T-helper 2 cell treated with Interferon-gamma antibody and Interleukin-4, amounts not matched to agents 5 μg/mL and 100 μg/mL, for 36 hours (primary cell): Measurements from ENCODE around the gene RCC1.
"Not testable (repeated sequence)": the region's sequence is repeated elsewhere in the genome, so short reads cannot be mapped to it uniquely, and the experiment has no call there.

Experiments
- DNase-seq: peaks from one replicate; pipeline ENCODE4 v3.0.0; 2021; ENCODE audit warnings: low spot score
- H3K27ac Mint-ChIP-seq: one replicate; pipeline ENCODE4 v1.8.0; 2021; ENCODE audit warnings: mild to moderate bottlenecking, mixed read lengths
- H3K27me3 Mint-ChIP-seq: one replicate; pipeline ENCODE4 v1.8.0; 2021; ENCODE audit warnings: low read depth, mixed read lengths
- H3K36me3 Mint-ChIP-seq: one replicate; pipeline ENCODE4 v1.8.0; 2021; ENCODE audit warnings: low read depth, mixed read lengths
- H3K4me1 Mint-ChIP-seq: one replicate; pipeline ENCODE4 v1.8.0; 2021; ENCODE audit warnings: low read depth, mixed read lengths
- H3K4me3 Mint-ChIP-seq: one replicate; pipeline ENCODE4 v1.8.0; 2022; ENCODE audit warnings: mild to moderate bottlenecking, moderate library complexity, mixed read lengths
- H3K9me3 Mint-ChIP-seq: one replicate; pipeline ENCODE4 v1.8.0; 2021; ENCODE audit warnings: mixed read lengths

RCC1 gene

GRCh38 chr1:28505406-28506187, at the start of gene RCC1:
TSS of gene RCC1 (plus strand) at chr1:28506043. CDS start at chr1:28529867, 23,824 bp downstream.
- peaks cover 3% of the 10 kb centered on the region for H3K27me3 Mint-ChIP-seq

GRCh38 chr1:28456078-28456477, 49.8 kb upstream of the RCC1 start:
- no peaks in the 10 kb centered on the region for H3K27me3 Mint-ChIP-seq
- peaks cover 32% of the 10 kb centered on the region for H3K4me1 Mint-ChIP-seq
- H3K9me3 Mint-ChIP-seq, result no peaks in the 10 kb centered on the region
- H3K4me3 Mint-ChIP-seq, result peak overlapping the region; percentile 65
- DNase-seq, result peak; percentile 42
- H3K36me3 Mint-ChIP-seq, result peaks cover 24% of the 10 kb centered on the region
- H3K27ac Mint-ChIP-seq, result peak overlapping the region; percentile 77

More at GRCh38 chr1:28505406-28506187, at the start of gene RCC1:
- Mint-ChIP-seq H3K9me3 (no peaks in the 10 kb centered on the region), H3K36me3 (peaks cover 50% of the 10 kb centered on the region), H3K4me3 (peak within 1 kb of the TSS; percentile 98), H3K27ac (peak within 1 kb of the TSS; percentile 95), H3K4me1 (peaks cover 37% of the 10 kb centered on the region)
- peak; percentile 98 for DNase-seq

- no peak for DNase-seq
- peaks cover 27% of the 10 kb centered on the region for H3K4me1 Mint-ChIP-seq
- H3K4me3 Mint-ChIP-seq, result no peak overlapping the region
- H3K27me3 Mint-ChIP-seq, result no peaks in the 10 kb centered on the region
- peaks cover 24% of the 10 kb centered on the region for H3K36me3 Mint-ChIP-seq
- H3K9me3 Mint-ChIP-seq, result no peaks in the 10 kb centered on the region
- H3K27ac Mint-ChIP-seq, result no peak overlapping the region
Measured at GRCh38 chr1:28457678-28458077, 48.2 kb upstream of the RCC1 start.

GRCh38 chr1:28458237-28459228, 47.3 kb upstream of the RCC1 start:
- H3K36me3 Mint-ChIP-seq, result peaks cover 25% of the 10 kb centered on the region
- H3K9me3 Mint-ChIP-seq, result no peaks in the 10 kb centered on the region
- H3K4me1 Mint-ChIP-seq, result peaks cover 24% of the 10 kb centered on the region
- H3K27ac Mint-ChIP-seq, result no peak overlapping the region
- no peak for DNase-seq
- no peak overlapping the region for H3K4me3 Mint-ChIP-seq
- H3K27me3 Mint-ChIP-seq, result no peaks in the 10 kb centered on the region

GRCh38 chr1:28466226-28466778, 39.5 kb upstream of the RCC1 start:
- peak overlapping the region; percentile 47 for H3K27ac Mint-ChIP-seq
- H3K36me3 Mint-ChIP-seq, result peaks cover 25% of the 10 kb centered on the region
- H3K4me3 Mint-ChIP-seq, result no peak overlapping the region
- H3K4me1 Mint-ChIP-seq, result peaks cover 19% of the 10 kb centered on the region
- H3K27me3 Mint-ChIP-seq, result no peaks in the 10 kb centered on the region
- no peak for DNase-seq
- no peaks in the 10 kb centered on the region for H3K9me3 Mint-ChIP-seq

DNA sequence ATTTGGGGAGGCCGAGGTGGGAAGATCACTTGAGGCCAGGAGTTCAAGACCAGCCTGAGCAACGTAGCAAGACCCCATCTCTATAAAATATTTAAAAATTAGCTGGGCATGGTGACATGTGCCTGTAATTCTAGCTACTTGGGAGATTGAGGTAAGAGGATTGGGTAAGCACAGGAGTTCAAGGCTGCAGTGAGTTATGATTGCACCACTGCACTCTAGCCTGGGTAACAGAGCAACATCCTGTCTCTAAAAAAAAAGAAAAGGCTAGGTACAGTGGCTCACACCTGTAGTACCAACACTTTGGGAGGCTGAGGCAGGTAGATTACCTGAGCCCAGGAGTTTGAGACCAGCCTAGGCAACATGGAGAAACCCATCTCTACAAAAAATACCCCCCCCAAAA, 35.7 kb upstream of the RCC1 start:
- Mint-ChIP-seq H3K27me3 (no peaks in the 10 kb centered on the region), H3K36me3 (peaks cover 25% of the 10 kb centered on the region), H3K9me3 (no peaks in the 10 kb centered on the region), H3K4me3 (no peak overlapping the region), H3K4me1 (peaks cover 18% of the 10 kb centered on the region), H3K27ac (no peak overlapping the region)
- no peak for DNase-seq

DNA sequence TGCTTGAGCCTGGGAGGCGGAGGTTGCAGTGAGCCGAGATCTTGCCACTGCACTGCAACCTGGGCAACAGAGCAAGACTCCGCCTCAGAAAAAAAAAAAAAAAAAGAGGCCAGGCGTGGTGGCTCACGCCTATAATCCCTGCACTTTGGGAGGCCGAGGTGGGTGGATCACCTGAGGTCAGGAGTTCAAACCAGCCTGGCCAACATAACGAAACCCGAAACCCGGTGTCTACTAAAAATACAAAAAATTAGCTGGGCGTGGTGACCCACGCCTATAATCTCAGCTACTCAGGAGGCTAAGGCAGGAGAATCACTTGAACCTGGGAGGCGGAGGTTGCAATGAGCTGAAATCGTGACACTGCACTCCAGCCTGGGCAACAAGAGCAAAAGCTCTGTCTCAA, 26.3 kb upstream of the RCC1 start:
- not testable (repeated sequence) for H3K27ac Mint-ChIP-seq, H3K9me3 Mint-ChIP-seq, H3K4me1 Mint-ChIP-seq, H3K27me3 Mint-ChIP-seq, DNase-seq, H3K4me3 Mint-ChIP-seq
- H3K36me3 Mint-ChIP-seq, result peaks cover 29% of the 10 kb centered on the region

DNA sequence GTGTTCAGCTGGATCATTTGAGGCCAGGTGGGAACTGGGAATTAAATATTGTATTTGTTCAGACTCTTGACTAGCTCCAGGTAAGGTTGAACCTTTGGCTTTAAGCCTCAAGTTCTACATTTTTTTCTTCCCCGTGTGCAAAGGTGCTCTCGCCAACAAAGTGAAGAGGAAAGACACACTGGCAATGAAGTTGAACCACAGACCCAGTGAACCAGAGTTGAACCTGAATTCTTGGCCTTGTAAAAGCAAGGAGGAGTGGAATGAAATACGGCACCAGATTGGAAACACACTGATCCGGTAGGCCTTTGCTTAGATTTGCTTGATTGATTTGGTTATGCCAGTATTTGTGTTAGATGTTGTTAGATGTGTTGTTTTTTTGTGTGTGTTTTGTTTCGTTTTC, 25.5 kb upstream of the RCC1 start:
- H3K9me3 Mint-ChIP-seq, result no peaks in the 10 kb centered on the region
- H3K36me3 Mint-ChIP-seq, result peaks cover 31% of the 10 kb centered on the region
- H3K27me3 Mint-ChIP-seq, result no peaks in the 10 kb centered on the region
- no peak overlapping the region for H3K4me3 Mint-ChIP-seq
- no peak for DNase-seq
- H3K4me1 Mint-ChIP-seq, result no peaks in the 10 kb centered on the region
- H3K27ac Mint-ChIP-seq, result no peak overlapping the region

DNA sequence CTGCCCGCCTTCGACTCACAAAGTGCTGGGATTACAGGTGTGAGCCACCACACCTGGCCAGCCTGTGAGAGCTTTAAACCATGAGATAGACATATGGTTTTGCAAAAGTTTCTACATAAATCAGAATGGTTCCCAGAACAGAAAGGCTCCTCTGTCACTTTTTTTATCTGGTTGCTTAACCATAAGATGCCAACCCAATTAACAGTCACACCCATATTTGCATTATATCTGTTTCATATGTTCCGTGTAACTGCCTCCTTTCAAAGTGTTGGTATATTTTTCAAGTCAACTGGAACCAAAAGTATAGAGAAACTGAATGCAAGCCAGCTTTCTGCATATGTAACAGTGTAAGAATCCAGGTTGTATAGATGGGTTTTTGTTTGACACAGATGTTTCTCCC, 23.7 kb upstream of the RCC1 start:
- DNase-seq, result no peak
- H3K4me3 Mint-ChIP-seq, result no peak overlapping the region
- no peaks in the 10 kb centered on the region for H3K4me1 Mint-ChIP-seq
- H3K36me3 Mint-ChIP-seq, result peaks cover 26% of the 10 kb centered on the region
- no peak overlapping the region for H3K27ac Mint-ChIP-seq
- H3K9me3 Mint-ChIP-seq, result no peaks in the 10 kb centered on the region
- no peaks in the 10 kb centered on the region for H3K27me3 Mint-ChIP-seq

DNA sequence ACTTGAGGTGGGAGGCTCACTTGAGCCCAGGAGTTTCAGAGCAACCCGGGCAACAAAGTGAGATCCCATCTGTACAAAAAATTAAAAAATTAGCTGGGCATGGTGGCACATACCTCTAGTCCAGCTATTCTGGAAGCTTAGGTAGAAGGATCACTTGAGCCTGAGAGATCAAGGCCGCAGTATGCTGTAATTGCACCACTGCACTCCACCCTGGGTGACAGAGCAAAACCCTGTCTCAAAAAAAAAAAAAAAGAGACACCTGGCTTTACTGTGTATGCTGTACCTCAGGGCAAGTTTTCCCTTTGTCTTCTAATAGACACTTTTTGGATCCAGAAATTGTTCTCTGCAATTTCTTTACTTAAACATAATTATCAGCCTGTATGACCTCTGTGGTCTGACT, 23.1 kb upstream of the RCC1 start:
- Mint-ChIP-seq H3K4me1 (no peaks in the 10 kb centered on the region), H3K9me3 (no peaks in the 10 kb centered on the region), H3K36me3 (peaks cover 23% of the 10 kb centered on the region), H3K27me3 (no peaks in the 10 kb centered on the region), H3K27ac (no peak overlapping the region), H3K4me3 (no peak overlapping the region)
- DNase-seq, result no peak

- Mint-ChIP-seq H3K27me3 (no peaks in the 10 kb centered on the region), H3K9me3 (no peaks in the 10 kb centered on the region), H3K36me3 (peaks cover 32% of the 10 kb centered on the region), H3K4me1 (peaks cover 4% of the 10 kb centered on the region), H3K27ac (peak overlapping the region; percentile 50), H3K4me3 (no peak overlapping the region)
- DNase-seq, result no peak
Measured at GRCh38 chr1:28494737-28495136, 11.1 kb upstream of the RCC1 start.

DNA sequence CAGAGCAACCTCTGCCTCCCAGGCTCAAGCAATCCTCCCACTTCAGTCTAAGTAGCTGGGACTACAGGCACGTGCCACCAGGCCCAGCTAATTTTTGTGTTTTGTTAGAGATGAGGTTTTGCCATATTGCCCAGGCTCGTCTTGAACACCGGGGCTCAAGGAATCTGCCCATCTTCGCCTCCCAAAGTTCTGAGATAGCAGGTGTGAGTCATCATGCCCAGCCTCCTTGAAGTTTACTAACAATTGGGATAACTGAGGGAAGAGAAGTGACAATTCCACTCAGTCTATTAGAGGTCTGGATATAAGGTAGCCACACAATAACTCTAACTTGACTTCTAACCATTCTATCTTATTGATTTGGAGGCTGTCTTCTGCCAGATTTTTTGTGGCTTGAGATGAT, 6.3 kb upstream of the RCC1 start:
- Mint-ChIP-seq H3K4me1 (peaks cover 11% of the 10 kb centered on the region), H3K4me3 (no peak overlapping the region), H3K27ac (no peak overlapping the region), H3K36me3 (peaks cover 21% of the 10 kb centered on the region), H3K9me3 (no peaks in the 10 kb centered on the region), H3K27me3 (no peaks in the 10 kb centered on the region)
- DNase-seq, result no peak

GRCh38 chr1:28501925-28502324, 3.9 kb upstream of the RCC1 start:
- Mint-ChIP-seq H3K27ac (no peak overlapping the region), H3K4me1 (peaks cover 16% of the 10 kb centered on the region), H3K36me3 (peaks cover 20% of the 10 kb centered on the region), H3K9me3 (no peaks in the 10 kb centered on the region), H3K27me3 (peaks cover 3% of the 10 kb centered on the region), H3K4me3 (no peak overlapping the region)
- DNase-seq, result no peak

- no peak overlapping the region for H3K4me3 Mint-ChIP-seq
- H3K9me3 Mint-ChIP-seq, result no peaks in the 10 kb centered on the region
- peaks cover 30% of the 10 kb centered on the region for H3K36me3 Mint-ChIP-seq
- H3K27ac Mint-ChIP-seq, result no peak overlapping the region
- no peak for DNase-seq
- peaks cover 16% of the 10 kb centered on the region for H3K4me1 Mint-ChIP-seq
- peaks cover 3% of the 10 kb centered on the region for H3K27me3 Mint-ChIP-seq
Measured at GRCh38 chr1:28503117-28503516, 2.7 kb upstream of the RCC1 start.
